ENCODE measurements around the gene PCGF3. TPM values are rescaled to one million over a fixed set of nuclear protein-coding genes. Genes with fewer than 3 reads are reported as not detected.

PCGF3 gene
- total RNA-seq, 1 experiment from 2014 or later: 66.3 TPM

GRCh38 chr4:763922-764321, 58.3 kb downstream of the PCGF3 start:
- CTCF ChIA-PET: no interaction called here
- H3K9ac ChIP-seq (ENCODE audit: low read length): no peak overlapping the region
- no peak overlapping the region for H3K4me3 ChIP-seq (replicated peaks in 1 of 2; ENCODE audit: low read depth in 1 of 2, low read length in 2 of 2)
- ATAC-seq: no peak
- TF ChIP-seq CTCF (IDR thresholded peaks at IDR 0.05 in 2 of 3, conservative IDR thresholded peaks at IDR 0.05 in 1 of 3; ENCODE audit: borderline replicate concordance in 1 of 3, insufficient read depth in 1 of 3, low read depth in 2 of 3, low read length in 2 of 3): no peak
- no peak for TF ChIP-seq ZFX (IDR thresholded peaks at IDR 0.05)
- no peak for TF ChIP-seq ATF3 (IDR thresholded peaks at IDR 0.05)
- no peak for TF ChIP-seq CBX3 (IDR thresholded peaks at IDR 0.05; ENCODE audit: low read depth)
- no peak for TF ChIP-seq REST (IDR thresholded peaks at IDR 0.05; ENCODE audit: low read depth)
- no peak for TF ChIP-seq EGR1 (IDR thresholded peaks at IDR 0.05; ENCODE audit: low read depth)
- no peak for TF ChIP-seq SRF (IDR thresholded peaks at IDR 0.05; ENCODE audit: low read depth)
- no peak; the same call in none of the 2 replicates for TF ChIP-seq POLR2AphosphoS5 (IDR thresholded peaks at IDR 0.05; ENCODE audit: low read depth, low read length)
- no peak for TF ChIP-seq ZNF274 (IDR thresholded peaks at IDR 0.05; ENCODE audit: low read depth, low read length)
- no peak for TF ChIP-seq MAX (IDR thresholded peaks at IDR 0.05)
- TF ChIP-seq EZH2phosphoT487 (IDR thresholded peaks at IDR 0.05; ENCODE audit: borderline replicate concordance): no peak
- no peak for TF ChIP-seq SP1 (IDR thresholded peaks at IDR 0.05; ENCODE audit: low read depth)
- no peak for TF ChIP-seq JUND (IDR thresholded peaks at IDR 0.05)
- TF ChIP-seq RAD21 (IDR thresholded peaks at IDR 0.05; ENCODE audit: low read depth): no peak
- TF ChIP-seq EZH2 (IDR thresholded peaks at IDR 0.05): no peak
- TF ChIP-seq POLR2A (IDR thresholded peaks at IDR 0.05; ENCODE audit: borderline replicate concordance, extremely low read depth, insufficient read depth, insufficient read length): no peak
- no peak for TF ChIP-seq TCF7L2 (IDR thresholded peaks at IDR 0.05; ENCODE audit: borderline replicate concordance, extremely low read depth, insufficient read depth, insufficient read length)
- no TSS peak for BruUV-seq (replicated peaks)
- H3K4me2 ChIP-seq (ENCODE audit: low read length): no peak overlapping the region
- no peaks in the 10 kb centered on the region; a peak in 1 of 4 replicates for H3K4me1 ChIP-seq (ENCODE audit: control insufficient read depth in 1 of 2, insufficient read depth in 2 of 2, low read length in 2 of 2)
- POLR2A ChIA-PET: no interaction called here
- intact Hi-C loops (cut with micrococcal nuclease): loop anchor here (10.0 kb wide), 1 partner anchor 221 kb away; the partner anchor contains the start of gene IDUA
- H4K20me1 ChIP-seq (ENCODE audit: insufficient read depth): no peaks in the 10 kb centered on the region; the same call in 1 of the 2 replicates
- H3K36me3 ChIP-seq (ENCODE audit: control insufficient read depth in 1 of 2, insufficient read depth in 2 of 2, low read length in 2 of 2): peaks cover 24 to 34% of the 10 kb centered on the region in 2 experiments; a peak in 3 of 4 replicates
- peaks cover 5% of the 10 kb centered on the region; the same call in 1 of the 2 replicates for H3K79me2 ChIP-seq (ENCODE audit: insufficient read depth, low read length)
- H2AFZ ChIP-seq (ENCODE audit: low read depth, low read length, poor library complexity, severe bottlenecking): no peak overlapping the region
- H3K27me3 ChIP-seq (ENCODE audit: insufficient read depth, low read length): no peaks in the 10 kb centered on the region
- no peaks in the 10 kb centered on the region for H3K9me3 ChIP-seq (ENCODE audit: control insufficient read depth in 1 of 2, insufficient read depth in 1 of 2, low read depth in 1 of 2, low read length in 2 of 2)
- H3K27ac ChIP-seq (ENCODE audit: low read depth, low read length): no peak overlapping the region
- DNase-seq (ENCODE audit: low read depth, low spot score): no peak
- RAD21 ChIA-PET (ENCODE audit: low non-redundant PET in 1 of 2, low total read pairs in 2 of 2, uncharacterized antibody in 2 of 2, unreplicated experiment in 2 of 2): no interaction called here
- no peaks in the 10 kb centered on the region for H3K9me2 ChIP-seq (ENCODE audit: insufficient read depth)
